Peyer's patch (tissue), 4 donors: ENCODE measurements around the gene NLRC4. TPM values are rescaled to one million over a fixed set of nuclear protein-coding genes. Genes with fewer than 3 reads are reported as not detected.

ENCODE experiments used
- DNase-seq, 3 donors: peaks; one replicate each; pipeline ENCODE4 v3.0.0-alpha.2; 2017 to 2019
- H3K27ac ChIP-seq, 4 donors: fragments of 200-600 bp; sonication (generic); one replicate each; pipeline ENCODE4 v1.5.1; 2016 to 2019
- H3K27me3 ChIP-seq, 2 donors: fragments of 200-600 bp; sonication (generic); one replicate each; pipeline ENCODE4 v1.5.1; 2019
- H3K36me3 ChIP-seq, 3 donors: fragments of 200-600 bp; sonication (generic); one replicate each; pipeline ENCODE4 v1.5.1; 2016 to 2019
- H3K4me1 ChIP-seq, 4 donors: fragments of 200-600 bp; sonication (generic); one replicate each; pipeline ENCODE4 v1.5.1; 2016 to 2019
- H3K4me3 ChIP-seq, 4 donors: fragments of 200-600 bp; sonication (generic); 1 replicate in 3 of 4; 2 replicates in 1 of 4; pipeline ENCODE4 v1.5.1; 2016 to 2019; ENCODE audit warnings: mild to moderate bottlenecking in 1 of 4
- H3K9me3 ChIP-seq, 4 donors: fragments of 200-600 bp; sonication (generic); one replicate each; pipeline ENCODE4 v1.5.1; 2016 to 2019; ENCODE audit warnings: mild to moderate bottlenecking in 1 of 4
- CTCF ChIP-seq, 6 experiments: fragments of 450-650 bp in 4 of 6; fragments of 200-600 bp in 2 of 6; sonication (generic) in 1 of 6; IDR thresholded peaks; one replicate each; pipeline ENCODE4 v1.5.1; 2017 to 2019; ENCODE audit warnings: antibody characterized with exemption in 6 of 6, mild to moderate bottlenecking in 3 of 6, moderate library complexity in 1 of 6
- POLR2A ChIP-seq, 2 donors: fragments of 450-650 bp; IDR thresholded peaks; one replicate each; pipeline ENCODE4 v1.5.1; 2017; ENCODE audit warnings: antibody characterized with exemption in 2 of 2, mild to moderate bottlenecking in 2 of 2, moderate library complexity in 2 of 2
- total RNA-seq, 4 donors: library from RNA; depleted of rRNA; stranded (reverse); fragments of >200 nt; gene quantifications; one replicate each; pipeline ENCODE4 v1.1.0, GENCODE V29; 2016

NLRC4 gene
- total RNA-seq, 4 donors from 2014 or later: 0.27 to 6.6 (median 0.35) TPM; not detected in 1

GRCh38 chr2:32237488-32237887 is 27.2 kb downstream of the NLRC4 start:
- no peak for TF ChIP-seq CTCF (IDR thresholded peaks at IDR 0.05)
- TF ChIP-seq POLR2A (IDR thresholded peaks at IDR 0.05): no peak
- H3K4me1 ChIP-seq: no peaks in the 10 kb centered on the region
- H3K27ac ChIP-seq: no peak overlapping the region
- H3K36me3 ChIP-seq: no peaks in the 10 kb centered on the region
- no peaks in the 10 kb centered on the region for H3K27me3 ChIP-seq
- H3K4me3 ChIP-seq: no peak overlapping the region
- no peaks in the 10 kb centered on the region for H3K9me3 ChIP-seq
- no peak for DNase-seq

- H3K36me3 ChIP-seq: no peaks in the 10 kb centered on the region
- H3K4me3 ChIP-seq: no peak overlapping the region
- no peaks in the 10 kb centered on the region for H3K9me3 ChIP-seq
- no peaks in the 10 kb centered on the region for H3K4me1 ChIP-seq
- DNase-seq: no peak
- TF ChIP-seq POLR2A (IDR thresholded peaks at IDR 0.05): no peak
- TF ChIP-seq CTCF (IDR thresholded peaks at IDR 0.05): no peak
- H3K27ac ChIP-seq: no peak overlapping the region
- H3K27me3 ChIP-seq: no peaks in the 10 kb centered on the region
Measured at GRCh38 chr2:32235315-32235714, 29.4 kb downstream of the NLRC4 start.

- TF ChIP-seq CTCF (IDR thresholded peaks at IDR 0.05) (no peak), POLR2A (IDR thresholded peaks at IDR 0.05) (no peak)
- DNase-seq: no peak
- Histone ChIP-seq H3K4me1 (no peaks in the 10 kb centered on the region), H3K27ac (no peak overlapping the region), H3K27me3 (no peaks in the 10 kb centered on the region), H3K36me3 (no peaks in the 10 kb centered on the region), H3K4me3 (no peak overlapping the region), H3K9me3 (no peaks in the 10 kb centered on the region)
Measured at GRCh38 chr2:32231959-32232358, 32.7 kb downstream of the NLRC4 start.

- H3K27ac ChIP-seq: no peak overlapping the region
- no peaks in the 10 kb centered on the region for H3K9me3 ChIP-seq
- no peaks in the 10 kb centered on the region for H3K27me3 ChIP-seq
- no peak overlapping the region for H3K4me3 ChIP-seq
- DNase-seq: no peak
- TF ChIP-seq CTCF (IDR thresholded peaks at IDR 0.05) (no peak), POLR2A (IDR thresholded peaks at IDR 0.05) (no peak)
- H3K4me1 ChIP-seq: no peaks in the 10 kb centered on the region
- peaks cover 0 to 4% (median 0%) of the 10 kb centered on the region in 3 donors for H3K36me3 ChIP-seq
Measured at GRCh38 chr2:32229635-32230034, 35.1 kb downstream of the NLRC4 start.

GRCh38 chr2:32228181-32228580 is 36.5 kb downstream of the NLRC4 start:
- peaks cover 0 to 12% (median 0%) of the 10 kb centered on the region in 3 donors for H3K36me3 ChIP-seq
- H3K9me3 ChIP-seq: no peaks in the 10 kb centered on the region
- DNase-seq: no peak
- no peaks in the 10 kb centered on the region for H3K4me1 ChIP-seq
- no peak overlapping the region for H3K27ac ChIP-seq
- no peak for TF ChIP-seq CTCF (IDR thresholded peaks at IDR 0.05)
- no peak for TF ChIP-seq POLR2A (IDR thresholded peaks at IDR 0.05)
- no peaks in the 10 kb centered on the region for H3K27me3 ChIP-seq
- no peak overlapping the region for H3K4me3 ChIP-seq

- no peak overlapping the region for H3K4me3 ChIP-seq
- no peaks in the 10 kb centered on the region for H3K27me3 ChIP-seq
- DNase-seq: no peak
- H3K4me1 ChIP-seq: no peaks in the 10 kb centered on the region
- no peak overlapping the region for H3K27ac ChIP-seq
- no peak for TF ChIP-seq POLR2A (IDR thresholded peaks at IDR 0.05)
- TF ChIP-seq CTCF (IDR thresholded peaks at IDR 0.05): no peak
- no peaks in the 10 kb centered on the region for H3K9me3 ChIP-seq
- H3K36me3 ChIP-seq: peaks cover 0 to 19% (median 0%) of the 10 kb centered on the region in 3 donors
Measured at GRCh38 chr2:32227492-32227891, 37.2 kb downstream of the NLRC4 start.
